Activated CD8-positive, alpha-beta memory T cell treated with anti-CD3 and anti-CD28 coated beads, Interleukin-2, amount 10 ng/mL, durations not matched to agents 7 days and 5 days (primary cell): ENCODE results near the gene PLCB1. TPM values are rescaled to one million over a fixed set of nuclear protein-coding genes. Genes with fewer than 3 reads are reported as not detected.

Experiments used
- ATAC-seq: fragments of 150-1000 bp; cut with Tn5 transposase; one replicate; pipeline ENCODE4 v1.10.0; 2021; ENCODE audit warnings: moderate library complexity
- CTCF ChIA-PET: fragments of 350-600 bp; sonication (Branson Sonifier 250); formaldehyde crosslinking; loops from one replicate; lab custom pipeline; 2021; ENCODE audit warnings: antibody characterized with exemption; lab: Charles Lee
- DNase-seq: peaks from one replicate; pipeline ENCODE4 v3.0.0-alpha.2; 2020
- H3K27ac Mint-ChIP-seq: one replicate; pipeline ENCODE4 v1.8.0; 2021; ENCODE audit warnings: mild to moderate bottlenecking, mixed read lengths
- H3K27me3 Mint-ChIP-seq: one replicate; pipeline ENCODE4 v1.8.0; 2021; ENCODE audit warnings: mixed read lengths
- H3K36me3 Mint-ChIP-seq: one replicate; pipeline ENCODE4 v1.8.0; 2021; ENCODE audit warnings: mild to moderate bottlenecking, mixed read lengths
- H3K4me1 Mint-ChIP-seq: one replicate; pipeline ENCODE4 v1.8.0; 2021; ENCODE audit warnings: mixed read lengths
- H3K4me3 Mint-ChIP-seq: one replicate; pipeline ENCODE4 v1.8.0; 2021; ENCODE audit warnings: mild to moderate bottlenecking, moderate library complexity, mixed read lengths
- H3K9me3 Mint-ChIP-seq: one replicate; pipeline ENCODE4 v1.8.0; 2022; ENCODE audit warnings: low read depth, mixed read lengths
- total RNA-seq, 2 experiments: library from RNA; stranded (reverse); gene quantifications; one replicate each; pipeline ENCODE4 v1.2.3, GENCODE V29; 2021

PLCB1 gene
- total RNA-seq, 2 experiments from 2014 or later, result 2.4 to 3.2 TPM

DNA sequence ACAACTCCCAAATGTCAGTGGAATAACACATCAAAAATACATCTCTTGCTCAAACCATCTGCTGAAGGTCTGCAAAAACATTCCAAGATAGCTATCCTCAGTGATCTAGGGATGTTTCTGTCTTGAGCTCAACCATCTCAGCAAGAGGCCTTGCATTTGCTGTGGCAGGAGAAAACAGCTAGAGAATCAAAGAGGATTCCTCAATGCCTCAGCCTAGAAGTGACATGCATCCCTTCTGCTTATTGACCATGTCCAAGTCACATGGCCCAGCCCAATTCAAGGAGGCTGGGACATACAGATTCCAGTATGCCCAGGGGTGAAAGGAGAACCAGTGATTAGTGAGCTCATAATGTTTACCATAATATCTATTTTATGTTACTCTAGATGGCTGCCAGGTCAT is 269.5 kb downstream of the PLCB1 start:
- DNase-seq, result no peak
- no peak for ATAC-seq
- Mint-ChIP-seq H3K36me3 (no peaks in the 10 kb centered on the region), H3K9me3 (no peaks in the 10 kb centered on the region), H3K27ac (no peak overlapping the region), H3K27me3 (no peaks in the 10 kb centered on the region), H3K4me3 (no peak overlapping the region), H3K4me1 (peaks cover 8% of the 10 kb centered on the region)
- CTCF ChIA-PET, result interaction anchor here (1.2 to 1.9 kb wide), 3 partner anchors 12 to 321 kb away, joined by 3 to 4 read pairs (median 3); no protein-coding TSS in a partner anchor

DNA sequence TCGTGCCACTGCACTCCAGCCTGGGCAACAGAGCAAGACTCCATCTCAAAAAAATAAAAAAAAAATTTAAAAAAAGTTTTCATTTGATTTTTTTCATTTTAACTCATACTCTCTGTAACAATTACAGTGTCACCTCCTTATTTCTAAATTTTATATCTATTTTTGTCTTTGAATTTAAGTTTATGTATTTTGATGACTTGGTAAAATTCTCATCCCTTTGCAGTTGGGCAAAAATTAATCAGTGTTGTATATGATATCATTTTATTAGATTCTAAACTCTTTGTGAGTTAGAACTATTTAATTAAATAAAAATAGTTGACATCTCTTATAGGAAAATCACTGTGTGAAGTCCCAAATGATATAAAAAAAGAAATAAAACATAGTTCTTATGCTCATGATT is 270.7 kb downstream of the PLCB1 start:
- H3K36me3 Mint-ChIP-seq, result no peaks in the 10 kb centered on the region
- H3K4me3 Mint-ChIP-seq, result no peak overlapping the region
- ATAC-seq (no peak), DNase-seq (no peak)
- no peak overlapping the region for H3K27ac Mint-ChIP-seq
- H3K27me3 Mint-ChIP-seq, result no peaks in the 10 kb centered on the region
- peaks cover 8% of the 10 kb centered on the region for H3K4me1 Mint-ChIP-seq
- CTCF ChIA-PET, result interaction anchor here (1.7 kb wide), 1 partner anchor 16 kb away, joined by 3 read pairs; no protein-coding TSS in a partner anchor
- H3K9me3 Mint-ChIP-seq, result no peaks in the 10 kb centered on the region

DNA sequence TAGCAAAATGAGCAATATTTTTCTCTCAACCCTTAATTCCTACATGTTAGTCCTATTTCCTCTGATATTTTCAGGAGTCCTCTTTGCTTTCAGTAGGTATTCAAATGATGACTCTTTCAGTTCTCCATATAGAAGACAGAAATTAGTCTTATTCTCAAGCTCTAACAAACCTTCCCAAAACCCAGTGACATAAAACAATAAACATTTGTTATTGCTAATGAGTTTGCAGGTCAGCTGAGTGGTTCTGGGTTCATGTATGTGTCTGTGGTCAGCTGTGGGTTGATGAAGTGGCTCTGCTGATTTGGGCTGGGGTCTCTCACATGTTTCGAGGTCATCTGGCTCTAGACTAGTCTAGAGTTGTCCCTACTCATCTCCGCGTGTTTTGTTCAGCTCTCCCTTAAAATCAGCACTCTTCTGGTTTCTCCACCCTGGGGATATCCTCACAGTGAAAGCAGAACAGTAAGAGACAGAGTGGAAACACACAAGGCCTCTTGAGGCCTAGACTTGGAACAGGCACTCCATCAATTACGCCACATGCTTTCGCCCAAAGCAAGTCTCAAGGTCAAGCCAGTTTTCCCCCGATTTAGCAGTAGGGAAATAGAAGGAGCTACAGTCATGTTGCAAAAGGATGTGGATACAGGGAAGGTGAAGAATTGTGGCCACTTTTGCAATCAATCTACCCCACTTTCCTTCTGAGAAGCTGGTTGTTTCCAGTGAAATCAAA is 273.0 kb downstream of the PLCB1 start:
- no peaks in the 10 kb centered on the region for H3K27me3 Mint-ChIP-seq

DNA sequence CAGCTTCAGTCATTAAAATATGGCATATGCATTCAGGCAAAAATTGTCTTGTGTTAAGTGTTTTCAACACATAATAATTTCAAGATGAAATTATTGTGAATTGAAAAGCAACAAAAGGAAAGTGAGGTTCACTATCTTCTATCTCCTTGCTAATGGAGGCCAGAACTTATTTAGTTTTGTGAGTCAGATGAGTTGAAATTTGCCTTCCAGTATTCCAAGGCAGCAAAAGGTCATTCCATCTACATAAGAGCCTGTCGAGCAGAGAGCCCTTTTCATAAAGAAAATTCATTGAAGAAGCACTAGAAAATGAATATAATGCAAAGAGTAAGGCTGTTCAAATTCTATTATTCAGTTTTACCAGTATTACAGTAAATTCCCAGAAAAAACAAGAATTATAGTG is 274.3 kb downstream of the PLCB1 start:
- H3K36me3 Mint-ChIP-seq, result no peaks in the 10 kb centered on the region
- ATAC-seq, result no peak
- H3K4me1 Mint-ChIP-seq, result no peaks in the 10 kb centered on the region
- CTCF ChIA-PET, result no interaction called here
- H3K27me3 Mint-ChIP-seq, result no peaks in the 10 kb centered on the region
- H3K27ac Mint-ChIP-seq, result no peak overlapping the region
- no peak overlapping the region for H3K4me3 Mint-ChIP-seq
- no peak for DNase-seq
- no peaks in the 10 kb centered on the region for H3K9me3 Mint-ChIP-seq

More for the DNA sequence above, 273.0 kb downstream of the PLCB1 start:
- CTCF ChIA-PET, result no interaction called here
- Mint-ChIP-seq H3K4me3 (no peak overlapping the region), H3K36me3 (no peaks in the 10 kb centered on the region), H3K27ac (no peak overlapping the region), H3K4me1 (peaks cover 4% of the 10 kb centered on the region), H3K9me3 (no peaks in the 10 kb centered on the region)
- no peak for ATAC-seq
- DNase-seq, result no peak

DNA sequence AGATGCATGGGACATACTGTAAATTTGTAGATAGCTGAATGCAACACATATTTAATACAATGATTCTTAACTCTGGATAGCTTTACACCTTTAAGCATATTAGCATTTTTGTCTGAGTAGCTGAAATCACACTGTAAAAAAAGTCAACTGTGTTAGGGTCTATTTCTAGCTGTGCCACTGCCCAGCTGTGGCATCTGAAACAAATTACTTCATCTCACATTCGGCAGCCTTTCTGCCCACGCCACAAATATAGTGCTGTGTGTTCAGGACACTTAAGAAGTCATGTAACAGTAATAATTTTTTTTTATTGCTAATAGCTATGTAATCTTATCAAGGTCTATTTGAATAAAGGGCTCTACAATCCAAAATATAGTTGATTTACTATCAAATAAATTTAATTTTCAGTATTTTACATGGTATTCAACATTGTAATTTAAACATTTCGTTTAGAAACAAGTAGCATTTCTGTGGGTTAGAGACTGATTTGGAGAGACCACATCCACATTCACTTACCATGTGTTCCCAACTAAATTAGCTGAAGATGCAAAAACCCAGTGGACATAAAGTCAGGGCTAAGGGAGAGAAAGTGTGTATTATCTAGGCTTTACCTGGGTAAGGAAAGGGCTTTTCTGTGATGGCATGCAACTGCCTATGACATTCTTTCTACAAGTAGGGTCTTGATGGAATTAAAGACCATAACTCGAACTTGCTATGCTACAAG is 276.7 kb downstream of the PLCB1 start:
- CTCF ChIA-PET, result interaction anchor here (1.3 kb wide), 1 partner anchor 20 kb away, joined by 3 read pairs; no protein-coding TSS in a partner anchor
- Mint-ChIP-seq H3K4me3 (no peak overlapping the region), H3K36me3 (no peaks in the 10 kb centered on the region), H3K27ac (no peak overlapping the region), H3K4me1 (no peaks in the 10 kb centered on the region), H3K9me3 (no peaks in the 10 kb centered on the region), H3K27me3 (no peaks in the 10 kb centered on the region)
- DNase-seq (no peak), ATAC-seq (no peak)

DNA sequence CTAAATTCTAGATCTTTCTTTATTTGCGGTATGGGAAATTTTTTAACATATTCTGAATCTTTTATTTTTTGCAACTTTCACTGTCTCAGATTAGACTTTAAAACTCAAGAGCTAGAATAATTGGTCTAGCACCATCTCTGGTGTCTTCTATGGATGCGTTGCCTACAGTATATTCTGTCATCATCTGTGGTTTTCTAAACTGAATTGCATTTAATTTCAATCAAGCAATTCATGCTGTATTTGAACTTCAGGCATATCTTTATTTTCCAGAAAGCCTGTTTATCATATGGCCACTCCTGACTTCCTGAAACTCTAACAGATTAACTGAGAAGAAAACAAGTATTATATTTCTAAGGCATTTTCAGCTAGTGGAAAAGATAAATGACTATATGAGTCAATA is 281.6 kb downstream of the PLCB1 start:
- Mint-ChIP-seq H3K27ac (no peak overlapping the region), H3K9me3 (no peaks in the 10 kb centered on the region), H3K4me3 (no peak overlapping the region), H3K36me3 (no peaks in the 10 kb centered on the region), H3K4me1 (no peaks in the 10 kb centered on the region), H3K27me3 (no peaks in the 10 kb centered on the region)
- CTCF ChIA-PET, result no interaction called here
- ATAC-seq, result no peak
- no peak for DNase-seq

DNA sequence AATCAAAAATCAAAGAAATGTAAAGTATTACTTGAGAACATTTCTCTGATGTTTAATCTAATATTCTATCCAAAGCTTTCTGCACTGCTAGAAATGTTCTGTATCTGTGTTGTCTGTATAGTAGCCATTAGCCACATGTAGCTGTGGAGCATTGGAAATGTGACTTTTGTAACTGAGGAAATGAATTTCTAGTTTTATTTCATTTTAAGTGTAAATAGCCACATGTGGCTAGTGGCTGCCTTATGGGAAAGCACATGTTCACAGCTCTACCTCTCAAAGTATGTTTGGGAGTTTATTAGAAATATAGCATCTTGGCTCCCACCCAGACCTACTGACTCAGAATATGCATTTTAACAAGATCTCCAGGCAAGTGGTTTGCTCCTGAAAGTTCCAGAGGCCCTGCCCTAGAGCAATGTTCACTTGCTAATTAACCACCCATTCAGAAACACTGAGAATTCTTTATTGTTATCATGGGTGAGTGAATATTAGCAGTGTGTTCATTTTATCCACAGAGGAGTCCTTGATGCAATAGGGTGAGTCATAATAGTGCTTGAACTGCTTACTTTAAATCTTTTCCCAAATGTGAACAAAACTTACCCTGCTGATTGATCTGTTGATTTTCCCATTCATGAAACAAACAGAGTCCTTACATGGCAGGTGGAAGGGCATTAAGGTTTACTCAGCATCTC is 282.7 kb downstream of the PLCB1 start:
- CTCF ChIA-PET, result no interaction called here
- Mint-ChIP-seq H3K36me3 (no peaks in the 10 kb centered on the region), H3K4me3 (no peak overlapping the region), H3K9me3 (no peaks in the 10 kb centered on the region), H3K4me1 (no peaks in the 10 kb centered on the region), H3K27ac (no peak overlapping the region), H3K27me3 (no peaks in the 10 kb centered on the region)
- DNase-seq (no peak), ATAC-seq (no peak)

DNA sequence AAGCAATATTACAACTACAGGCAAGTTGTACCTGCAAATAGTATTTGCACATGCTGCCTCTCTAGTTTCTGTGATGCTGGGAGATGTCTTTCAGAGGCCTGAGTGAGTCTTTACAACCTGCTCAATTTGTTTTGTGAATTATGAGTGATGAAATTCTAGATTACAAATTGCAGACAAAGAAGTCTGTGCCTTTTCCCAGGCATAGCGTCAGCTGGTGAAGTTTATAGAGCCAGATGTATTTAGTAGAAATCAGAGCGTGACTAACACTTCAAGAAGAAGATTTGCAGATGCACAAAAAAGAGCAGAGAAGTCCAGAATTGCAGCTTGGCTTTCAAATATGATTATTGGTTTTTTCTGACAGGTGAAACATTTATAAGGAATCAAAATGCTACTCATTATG is 289.9 kb downstream of the PLCB1 start:
- no peaks in the 10 kb centered on the region for H3K36me3 Mint-ChIP-seq

DNA sequence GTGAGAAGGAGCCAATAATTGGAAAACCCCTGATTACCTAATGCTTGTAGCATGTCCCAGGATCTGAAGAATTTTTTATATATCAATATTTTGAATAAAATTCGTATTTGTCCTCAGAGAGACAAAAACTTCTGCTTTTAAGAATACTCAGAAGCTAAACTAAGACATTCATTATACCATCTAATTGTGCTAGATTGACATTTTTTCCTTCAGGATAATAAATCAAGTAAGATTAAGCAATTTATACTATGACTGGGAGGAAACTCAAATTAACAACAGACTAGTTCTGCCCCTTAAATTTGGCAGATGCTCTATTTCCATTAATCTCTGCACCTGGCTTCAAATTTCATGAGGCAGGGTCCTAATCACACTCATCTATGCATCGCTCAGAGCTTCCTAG is 291.4 kb downstream of the PLCB1 start:
- Mint-ChIP-seq H3K27me3 (no peaks in the 10 kb centered on the region), H3K36me3 (no peaks in the 10 kb centered on the region), H3K9me3 (no peaks in the 10 kb centered on the region), H3K27ac (no peak overlapping the region), H3K4me3 (no peak overlapping the region), H3K4me1 (peaks cover 2% of the 10 kb centered on the region)
- CTCF ChIA-PET, result no interaction called here
- ATAC-seq, result no peak
- DNase-seq, result no peak

More for the DNA sequence above, 289.9 kb downstream of the PLCB1 start:
- no peak for ATAC-seq
- Mint-ChIP-seq H3K4me1 (peaks cover 2% of the 10 kb centered on the region), H3K9me3 (no peaks in the 10 kb centered on the region), H3K27me3 (no peaks in the 10 kb centered on the region), H3K27ac (no peak overlapping the region), H3K4me3 (no peak overlapping the region)
- CTCF ChIA-PET, result no interaction called here
- no peak for DNase-seq

DNA sequence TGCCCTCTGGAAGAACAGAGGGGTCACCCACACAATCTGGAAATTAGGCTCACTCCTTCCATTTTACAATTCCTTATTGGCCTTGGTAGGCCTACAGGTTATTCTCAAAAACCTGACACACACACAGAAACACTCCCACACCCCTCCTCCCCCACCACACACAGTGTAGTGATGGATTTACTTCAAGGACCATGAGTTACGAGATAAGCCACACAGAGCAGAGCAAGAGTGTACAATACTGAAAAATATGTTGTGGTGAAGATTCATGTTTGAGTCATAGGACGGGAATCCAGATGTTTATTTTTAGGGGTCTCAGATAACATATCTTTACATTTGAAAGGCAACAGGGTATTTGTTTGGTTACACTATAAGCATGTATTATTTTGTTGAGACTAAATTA is 291.9 kb downstream of the PLCB1 start:
- Mint-ChIP-seq H3K36me3 (no peaks in the 10 kb centered on the region), H3K27me3 (no peaks in the 10 kb centered on the region), H3K4me1 (peaks cover 5% of the 10 kb centered on the region), H3K27ac (no peak overlapping the region), H3K9me3 (no peaks in the 10 kb centered on the region), H3K4me3 (no peak overlapping the region)
- DNase-seq, result no peak
- no peak for ATAC-seq
- CTCF ChIA-PET, result no interaction called here

DNA sequence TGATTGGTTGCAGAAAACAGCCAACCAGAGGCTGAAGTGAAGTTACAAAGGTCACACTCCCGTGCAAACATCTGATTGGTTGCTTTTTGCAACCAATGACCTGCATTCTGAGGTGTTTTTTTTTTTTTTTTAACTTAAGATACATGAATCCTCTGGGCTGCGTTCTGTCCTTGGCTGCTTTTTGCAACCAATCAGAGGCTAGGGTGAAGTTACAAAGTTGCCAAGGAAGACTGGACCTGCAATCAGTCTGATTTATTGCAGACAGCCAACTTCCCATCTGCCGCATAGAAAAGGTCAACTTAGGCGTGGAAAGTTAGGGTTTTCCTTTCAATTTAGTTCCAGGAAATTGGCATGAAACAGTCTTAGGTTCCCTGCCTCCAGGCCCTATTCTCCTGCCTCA is 292.9 kb downstream of the PLCB1 start:
- CTCF ChIA-PET, result no interaction called here
- Mint-ChIP-seq H3K9me3 (no peaks in the 10 kb centered on the region), H3K27me3 (no peaks in the 10 kb centered on the region), H3K4me1 (peaks cover 7% of the 10 kb centered on the region), H3K36me3 (no peaks in the 10 kb centered on the region), H3K4me3 (no peak overlapping the region), H3K27ac (no peak overlapping the region)
- no peak for ATAC-seq
- no peak for DNase-seq

DNA sequence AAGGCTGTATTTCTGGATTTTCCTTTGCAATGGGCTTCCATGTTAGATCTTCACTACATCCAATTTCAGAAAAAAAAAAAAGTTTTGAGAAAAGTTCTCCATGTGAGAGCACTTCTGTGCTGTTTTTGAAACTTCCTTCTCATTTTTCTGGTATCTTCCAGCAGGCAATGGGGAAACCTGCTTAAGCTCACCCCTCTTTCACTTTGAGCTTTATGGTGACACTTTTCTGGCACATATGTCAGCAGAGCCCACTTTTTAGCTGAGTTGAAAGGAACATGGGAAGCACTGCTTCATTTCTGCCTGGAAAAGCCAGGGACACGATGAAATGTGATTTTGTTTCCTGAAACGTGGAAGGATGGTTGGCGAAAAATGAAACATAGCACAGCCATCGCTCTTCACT is 293.7 kb downstream of the PLCB1 start:
- DNase-seq (no peak), ATAC-seq (no peak)
- CTCF ChIA-PET, result no interaction called here

DNA sequence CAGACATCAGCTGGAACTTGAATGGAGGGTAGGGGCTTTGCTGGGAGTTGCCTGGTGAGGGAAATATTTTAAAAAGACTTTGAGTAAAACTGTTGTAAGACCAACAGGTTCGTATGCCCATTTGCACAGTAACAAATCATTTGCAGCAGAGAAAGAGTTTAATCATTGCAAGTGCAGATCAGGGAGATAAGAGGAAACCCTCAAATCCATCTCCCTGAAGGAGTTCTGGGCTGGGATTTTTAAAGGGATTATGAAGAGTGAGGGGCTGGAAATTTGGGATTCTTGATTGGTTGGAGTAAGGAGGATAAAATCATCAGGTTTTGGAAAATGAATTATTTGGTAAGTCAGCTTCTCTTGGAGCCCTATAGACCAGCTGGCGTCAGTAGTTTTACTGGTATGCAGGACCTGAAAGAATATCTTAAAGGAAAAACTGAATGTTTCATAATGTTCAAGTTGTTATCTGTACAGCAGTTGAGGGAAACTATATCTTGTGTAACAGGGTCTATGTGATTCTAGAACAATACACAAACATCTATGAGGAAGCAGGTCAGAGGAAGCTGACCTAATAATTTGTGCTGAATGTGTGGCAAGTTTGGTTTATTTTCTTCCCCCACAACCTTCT is 295.5 kb downstream of the PLCB1 start:
- no peaks in the 10 kb centered on the region for H3K36me3 Mint-ChIP-seq
- peaks cover 7% of the 10 kb centered on the region for H3K4me1 Mint-ChIP-seq
- H3K4me3 Mint-ChIP-seq, result no peak overlapping the region
- ATAC-seq (no peak), DNase-seq (no peak)
- H3K27me3 Mint-ChIP-seq, result no peaks in the 10 kb centered on the region
- no peak overlapping the region for H3K27ac Mint-ChIP-seq
- CTCF ChIA-PET, result no interaction called here
- H3K9me3 Mint-ChIP-seq, result no peaks in the 10 kb centered on the region

More for the DNA sequence above, 293.7 kb downstream of the PLCB1 start:
- no peak overlapping the region for H3K4me3 Mint-ChIP-seq
- H3K4me1 Mint-ChIP-seq, result peaks cover 7% of the 10 kb centered on the region
- no peaks in the 10 kb centered on the region for H3K27me3 Mint-ChIP-seq
- H3K9me3 Mint-ChIP-seq, result no peaks in the 10 kb centered on the region
- no peaks in the 10 kb centered on the region for H3K36me3 Mint-ChIP-seq
- H3K27ac Mint-ChIP-seq, result no peak overlapping the region
